ENCODE data around the gene SMPD3. TPM values are rescaled to one million over a fixed set of nuclear protein-coding genes. Genes with fewer than 3 reads are reported as not detected.

SMPD3 gene
- total and polyA plus RNA-seq, 2 of the 8 experiments (the other 6 are each of a cell fraction or from before 2014, with no cell fraction given): 0.39 to 1.3 TPM

DNA sequence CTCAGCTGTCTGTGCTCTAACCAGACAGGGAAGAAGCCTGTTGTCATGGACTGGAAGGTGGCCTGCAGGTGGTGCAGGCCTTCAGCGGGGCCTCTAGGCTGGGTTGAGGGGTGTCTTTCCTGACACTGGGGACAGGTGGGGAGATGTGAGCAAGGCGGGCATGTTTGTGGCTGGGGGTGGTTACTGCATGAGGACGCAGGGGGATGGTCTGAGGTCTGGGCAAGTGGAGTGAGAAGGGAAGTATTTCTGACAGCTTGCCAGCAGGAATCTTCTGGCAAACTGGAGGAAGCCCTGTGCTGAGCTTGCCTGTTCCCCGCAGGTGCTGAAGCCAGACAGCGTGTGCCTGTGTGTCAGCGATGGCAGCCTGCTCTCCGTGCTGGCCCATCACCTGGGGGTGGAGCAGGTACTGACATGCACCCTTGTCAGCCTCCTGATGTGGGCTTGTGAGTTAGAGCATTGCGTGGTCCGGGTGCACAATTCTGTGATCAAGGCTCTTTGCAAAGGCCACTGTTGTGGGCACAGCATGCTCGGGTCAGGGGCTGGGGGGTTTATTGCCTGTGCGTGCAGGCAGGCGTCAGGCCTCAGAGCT, 101.3 kb downstream of the SMPD3 start (continued):
- TF ChIP-seq, protein P1, sequence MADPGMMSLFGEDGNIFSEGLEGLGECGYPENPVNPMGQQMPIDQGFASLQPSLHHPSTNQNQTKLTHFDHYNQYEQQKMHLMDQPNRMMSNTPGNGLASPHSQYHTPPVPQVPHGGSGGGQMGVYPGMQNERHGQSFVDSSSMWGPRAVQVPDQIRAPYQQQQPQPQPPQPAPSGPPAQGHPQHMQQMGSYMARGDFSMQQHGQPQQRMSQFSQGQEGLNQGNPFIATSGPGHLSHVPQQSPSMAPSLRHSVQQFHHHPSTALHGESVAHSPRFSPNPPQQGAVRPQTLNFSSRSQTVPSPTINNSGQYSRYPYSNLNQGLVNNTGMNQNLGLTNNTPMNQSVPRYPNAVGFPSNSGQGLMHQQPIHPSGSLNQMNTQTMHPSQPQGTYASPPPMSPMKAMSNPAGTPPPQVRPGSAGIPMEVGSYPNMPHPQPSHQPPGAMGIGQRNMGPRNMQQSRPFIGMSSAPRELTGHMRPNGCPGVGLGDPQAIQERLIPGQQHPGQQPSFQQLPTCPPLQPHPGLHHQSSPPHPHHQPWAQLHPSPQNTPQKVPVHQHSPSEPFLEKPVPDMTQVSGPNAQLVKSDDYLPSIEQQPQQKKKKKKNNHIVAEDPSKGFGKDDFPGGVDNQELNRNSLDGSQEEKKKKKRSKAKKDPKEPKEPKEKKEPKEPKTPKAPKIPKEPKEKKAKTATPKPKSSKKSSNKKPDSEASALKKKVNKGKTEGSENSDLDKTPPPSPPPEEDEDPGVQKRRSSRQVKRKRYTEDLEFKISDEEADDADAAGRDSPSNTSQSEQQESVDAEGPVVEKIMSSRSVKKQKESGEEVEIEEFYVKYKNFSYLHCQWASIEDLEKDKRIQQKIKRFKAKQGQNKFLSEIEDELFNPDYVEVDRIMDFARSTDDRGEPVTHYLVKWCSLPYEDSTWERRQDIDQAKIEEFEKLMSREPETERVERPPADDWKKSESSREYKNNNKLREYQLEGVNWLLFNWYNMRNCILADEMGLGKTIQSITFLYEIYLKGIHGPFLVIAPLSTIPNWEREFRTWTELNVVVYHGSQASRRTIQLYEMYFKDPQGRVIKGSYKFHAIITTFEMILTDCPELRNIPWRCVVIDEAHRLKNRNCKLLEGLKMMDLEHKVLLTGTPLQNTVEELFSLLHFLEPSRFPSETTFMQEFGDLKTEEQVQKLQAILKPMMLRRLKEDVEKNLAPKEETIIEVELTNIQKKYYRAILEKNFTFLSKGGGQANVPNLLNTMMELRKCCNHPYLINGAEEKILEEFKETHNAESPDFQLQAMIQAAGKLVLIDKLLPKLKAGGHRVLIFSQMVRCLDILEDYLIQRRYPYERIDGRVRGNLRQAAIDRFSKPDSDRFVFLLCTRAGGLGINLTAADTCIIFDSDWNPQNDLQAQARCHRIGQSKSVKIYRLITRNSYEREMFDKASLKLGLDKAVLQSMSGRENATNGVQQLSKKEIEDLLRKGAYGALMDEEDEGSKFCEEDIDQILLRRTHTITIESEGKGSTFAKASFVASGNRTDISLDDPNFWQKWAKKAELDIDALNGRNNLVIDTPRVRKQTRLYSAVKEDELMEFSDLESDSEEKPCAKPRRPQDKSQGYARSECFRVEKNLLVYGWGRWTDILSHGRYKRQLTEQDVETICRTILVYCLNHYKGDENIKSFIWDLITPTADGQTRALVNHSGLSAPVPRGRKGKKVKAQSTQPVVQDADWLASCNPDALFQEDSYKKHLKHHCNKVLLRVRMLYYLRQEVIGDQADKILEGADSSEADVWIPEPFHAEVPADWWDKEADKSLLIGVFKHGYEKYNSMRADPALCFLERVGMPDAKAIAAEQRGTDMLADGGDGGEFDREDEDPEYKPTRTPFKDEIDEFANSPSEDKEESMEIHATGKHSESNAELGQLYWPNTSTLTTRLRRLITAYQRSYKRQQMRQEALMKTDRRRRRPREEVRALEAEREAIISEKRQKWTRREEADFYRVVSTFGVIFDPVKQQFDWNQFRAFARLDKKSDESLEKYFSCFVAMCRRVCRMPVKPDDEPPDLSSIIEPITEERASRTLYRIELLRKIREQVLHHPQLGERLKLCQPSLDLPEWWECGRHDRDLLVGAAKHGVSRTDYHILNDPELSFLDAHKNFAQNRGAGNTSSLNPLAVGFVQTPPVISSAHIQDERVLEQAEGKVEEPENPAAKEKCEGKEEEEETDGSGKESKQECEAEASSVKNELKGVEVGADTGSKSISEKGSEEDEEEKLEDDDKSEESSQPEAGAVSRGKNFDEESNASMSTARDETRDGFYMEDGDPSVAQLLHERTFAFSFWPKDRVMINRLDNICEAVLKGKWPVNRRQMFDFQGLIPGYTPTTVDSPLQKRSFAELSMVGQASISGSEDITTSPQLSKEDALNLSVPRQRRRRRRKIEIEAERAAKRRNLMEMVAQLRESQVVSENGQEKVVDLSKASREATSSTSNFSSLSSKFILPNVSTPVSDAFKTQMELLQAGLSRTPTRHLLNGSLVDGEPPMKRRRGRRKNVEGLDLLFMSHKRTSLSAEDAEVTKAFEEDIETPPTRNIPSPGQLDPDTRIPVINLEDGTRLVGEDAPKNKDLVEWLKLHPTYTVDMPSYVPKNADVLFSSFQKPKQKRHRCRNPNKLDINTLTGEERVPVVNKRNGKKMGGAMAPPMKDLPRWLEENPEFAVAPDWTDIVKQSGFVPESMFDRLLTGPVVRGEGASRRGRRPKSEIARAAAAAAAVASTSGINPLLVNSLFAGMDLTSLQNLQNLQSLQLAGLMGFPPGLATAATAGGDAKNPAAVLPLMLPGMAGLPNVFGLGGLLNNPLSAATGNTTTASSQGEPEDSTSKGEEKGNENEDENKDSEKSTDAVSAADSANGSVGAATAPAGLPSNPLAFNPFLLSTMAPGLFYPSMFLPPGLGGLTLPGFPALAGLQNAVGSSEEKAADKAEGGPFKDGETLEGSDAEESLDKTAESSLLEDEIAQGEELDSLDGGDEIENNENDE (IDR thresholded peaks at IDR 0.05; ENCODE audit: insufficient replicate concordance, low read length): no peak
- no peak for TF ChIP-seq TAF7 (optimal IDR thresholded peaks at IDR 0.05; ENCODE audit: borderline replicate concordance, low read depth, low read length)
- no peak for TF ChIP-seq FOSL1 (IDR thresholded peaks at IDR 0.05; ENCODE audit: insufficient read depth, low read depth, low read length)
- TF ChIP-seq RAD21 (IDR thresholded peaks at IDR 0.05 in 1 of 2, conservative IDR thresholded peaks at IDR 0.05 in 1 of 2; ENCODE audit: low read depth in 2 of 2, low read length in 2 of 2): no peak
- TF ChIP-seq RXRA (IDR thresholded peaks at IDR 0.05; ENCODE audit: insufficient read depth, low read depth, low read length): no peak
- TF ChIP-seq SIRT6 (IDR thresholded peaks at IDR 0.05; ENCODE audit: low read length): no peak
- TF ChIP-seq SP4 (IDR thresholded peaks at IDR 0.05; ENCODE audit: low read length): no peak
- no peak for TF ChIP-seq RFX5 (IDR thresholded peaks at IDR 0.05; ENCODE audit: borderline replicate concordance, low read depth, low read length)
- TF ChIP-seq EZH2 (IDR thresholded peaks at IDR 0.05; ENCODE audit: low read depth, low read length, severe bottlenecking): no peak
